Esophagus (tissue), 2 donors: Measurements from ENCODE around the gene GUCY1A2. TPM values are rescaled to one million over a fixed set of nuclear protein-coding genes. Genes with fewer than 3 reads are reported as not detected.

Experiments used
- H3K27ac ChIP-seq, 2 donors: one replicate each; pipeline ENCODE4 v1.5.1; 2013; ENCODE audit warnings: low read depth in 2 of 2, mild to moderate bottlenecking in 2 of 2, inconsistent platforms in 1 of 2, low read length in 1 of 2, moderate library complexity in 1 of 2
- H3K27me3 ChIP-seq, 2 donors: one replicate each; pipeline ENCODE4 v1.6.1; 2013; ENCODE audit warnings: low read length in 2 of 2, control low read depth in 1 of 2, mild to moderate bottlenecking in 1 of 2; ENCODE audit not compliant: insufficient read depth in 2 of 2, control insufficient read depth in 1 of 2
- H3K36me3 ChIP-seq, 2 donors: one replicate each; pipeline ENCODE4 v1.6.1; 2013; ENCODE audit warnings: low read length in 1 of 2; ENCODE audit not compliant: control insufficient read depth in 2 of 2, insufficient read depth in 2 of 2
- H3K4me1 ChIP-seq, 2 donors: one replicate each; pipeline ENCODE4 v1.6.1; 2013; ENCODE audit warnings: low read length in 1 of 2; ENCODE audit not compliant: control insufficient read depth in 2 of 2, insufficient read depth in 2 of 2
- H3K4me3 ChIP-seq, 2 donors: one replicate each; pipeline ENCODE4 v1.5.1; 2013; ENCODE audit warnings: low read length in 2 of 2, mild to moderate bottlenecking in 2 of 2, low read depth in 1 of 2, moderate library complexity in 1 of 2
- H3K9me3 ChIP-seq, 2 donors: one replicate each; pipeline ENCODE4 v1.6.1; 2013; ENCODE audit warnings: mild to moderate bottlenecking in 2 of 2, low read depth in 1 of 2, low read length in 1 of 2, moderate library complexity in 1 of 2; ENCODE audit not compliant: control insufficient read depth in 2 of 2, insufficient read depth in 1 of 2
- WGBS, 2 donors: extraction: QIAGEN DNeasy Blood & Tissue Kit; methylation state at CpG; one replicate each; pipeline ENCODE4 v1.1.7; 2013; 5-methylcytosine and 5-hydroxymethylcytosine counted together
- polyA plus RNA-seq, 2 donors: library from polyadenylated mRNA; stranded (reverse); fragments of 200-250 nt; gene quantifications; one replicate each; pipeline ENCODE4 v1.2.3, GENCODE V29; 2013
- donor health status: healthy with polysubstance abuse.
- donor health status: Bipolar disorder and iron deficiency.

GUCY1A2 gene
- polyA plus RNA-seq, 2 donors: 0.04 to 0.07 TPM

DNA sequence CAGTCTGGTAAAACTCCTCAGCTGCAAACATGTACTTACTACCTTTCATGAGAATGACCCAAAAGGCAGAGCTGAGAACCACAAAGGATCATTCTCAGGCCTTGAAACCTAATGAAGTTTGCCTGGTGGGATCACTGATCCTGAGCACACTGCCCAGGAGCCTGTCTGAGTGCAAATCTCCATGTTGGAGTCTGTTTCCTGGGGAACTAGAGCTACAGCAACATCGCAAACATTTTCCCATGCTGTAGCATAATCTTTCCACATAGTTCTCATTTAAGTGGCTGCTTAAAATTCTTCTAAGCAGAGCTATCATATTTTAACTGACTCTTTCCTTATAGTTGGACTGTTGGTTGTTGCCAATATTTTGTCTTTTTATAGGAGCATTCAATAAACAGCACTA lies 58.5 kb downstream of the GUCY1A2 start:
- no peaks in the 10 kb centered on the region for H3K9me3 ChIP-seq
- no peaks in the 10 kb centered on the region for H3K27me3 ChIP-seq
- no peaks in the 10 kb centered on the region for H3K36me3 ChIP-seq
- H3K4me1 ChIP-seq: no peaks in the 10 kb centered on the region
- H3K27ac ChIP-seq: no peak overlapping the region
- WGBS, 2 donors: 73 to 79% methylated on average over 1 of the region's 1 CpG
- H3K4me3 ChIP-seq: no peak overlapping the region

DNA sequence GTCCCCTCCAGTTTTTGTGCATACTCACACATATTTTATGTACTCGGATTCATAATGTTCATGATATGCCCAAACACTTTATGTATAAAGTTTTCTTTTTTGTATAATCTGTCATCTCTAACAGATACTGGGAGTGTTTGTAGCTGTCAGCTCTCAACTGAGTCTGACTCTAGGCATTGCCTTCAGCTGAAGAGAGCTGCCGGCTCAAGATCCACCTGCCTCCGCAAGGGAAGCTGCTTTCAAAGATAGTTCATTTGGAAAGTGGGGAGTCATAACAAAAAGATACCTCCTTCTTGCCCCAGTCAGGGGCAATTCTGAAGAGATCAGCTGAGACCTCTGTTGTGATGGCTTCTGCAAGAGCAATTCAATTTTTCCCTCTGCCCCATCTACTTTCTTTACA lies 58.9 kb downstream of the GUCY1A2 start:
- H3K36me3 ChIP-seq: no peaks in the 10 kb centered on the region
- no peaks in the 10 kb centered on the region for H3K9me3 ChIP-seq
- H3K27me3 ChIP-seq: no peaks in the 10 kb centered on the region
- H3K4me1 ChIP-seq: no peaks in the 10 kb centered on the region
- WGBS, 2 donors: 86 to 87% methylated on average over 3 of the region's 3 CpGs
- H3K4me3 ChIP-seq: no peak overlapping the region
- no peak overlapping the region for H3K27ac ChIP-seq

DNA sequence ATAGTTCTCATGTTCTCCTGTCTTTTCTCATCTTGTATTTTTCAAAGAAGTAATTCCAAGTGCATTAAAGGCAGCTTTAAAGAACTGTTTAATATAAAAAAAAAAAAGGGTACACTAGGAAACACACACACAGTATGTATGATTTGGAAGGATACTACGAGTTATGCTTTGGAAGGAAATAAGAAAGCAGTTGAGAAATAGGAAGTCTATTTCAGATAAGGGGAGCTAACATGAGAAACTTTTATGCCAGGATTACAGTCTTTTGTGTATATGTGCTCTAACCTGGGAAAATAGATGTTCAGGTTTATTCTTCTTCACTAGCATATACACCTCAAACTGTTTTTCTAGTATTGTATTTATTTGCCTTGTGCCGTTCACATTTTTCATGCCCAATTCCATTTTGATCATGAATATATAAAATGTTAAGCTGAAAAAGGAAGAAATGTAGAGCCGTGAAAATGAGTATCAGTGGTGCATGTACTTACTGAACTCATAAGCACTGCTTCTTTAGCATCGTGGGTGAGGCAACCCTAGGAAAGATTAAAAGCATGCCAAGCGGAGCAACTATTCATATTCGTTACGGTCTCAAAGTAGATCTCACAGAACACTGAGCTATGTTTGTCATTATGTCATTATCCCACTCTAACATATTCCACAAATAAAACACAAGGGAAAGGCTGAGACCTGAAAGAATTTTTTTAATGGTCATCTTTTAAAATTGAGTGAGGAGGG lies 59.6 kb downstream of the GUCY1A2 start:
- Histone ChIP-seq H3K36me3 (no peaks in the 10 kb centered on the region), H3K9me3 (no peaks in the 10 kb centered on the region)
- WGBS, 2 donors: 59 to 62% methylated on average over 7 of the region's 7 CpGs

DNA sequence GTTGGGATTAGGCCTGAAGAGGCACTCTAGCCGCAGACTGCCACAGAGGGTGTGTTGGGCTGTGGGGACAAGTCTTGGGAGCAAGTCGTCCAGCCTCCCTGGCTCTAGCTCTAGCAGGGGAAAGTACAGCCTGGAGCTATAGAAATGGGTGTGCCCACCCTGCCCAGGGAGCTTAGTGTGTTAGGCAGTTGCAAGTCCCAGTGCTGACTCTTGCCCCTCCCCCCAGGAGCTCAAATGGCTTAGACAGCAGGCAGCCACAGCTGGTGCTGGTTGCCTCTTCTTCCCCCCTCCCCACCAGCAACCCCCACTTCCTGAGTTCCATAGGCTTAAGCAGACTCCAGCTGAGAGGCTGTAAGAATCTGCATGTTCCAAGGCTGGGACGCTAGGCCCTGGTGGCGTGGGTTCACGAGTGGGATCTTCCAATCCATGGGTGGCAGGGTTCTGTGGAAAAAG lies 61.2 kb downstream of the GUCY1A2 start:
- Histone ChIP-seq H3K27me3 (no peaks in the 10 kb centered on the region), H3K4me3 (no peak overlapping the region), H3K9me3 (no peaks in the 10 kb centered on the region), H3K27ac (no peak overlapping the region), H3K36me3 (no peaks in the 10 kb centered on the region), H3K4me1 (no peaks in the 10 kb centered on the region)
- 85 to 93% methylated on average over 5 of the region's 5 CpGs for WGBS, 2 donors

More for the DNA sequence above, 59.6 kb downstream of the GUCY1A2 start:
- Histone ChIP-seq H3K4me1 (no peaks in the 10 kb centered on the region), H3K4me3 (no peak overlapping the region), H3K27me3 (no peaks in the 10 kb centered on the region), H3K27ac (no peak overlapping the region)

DNA sequence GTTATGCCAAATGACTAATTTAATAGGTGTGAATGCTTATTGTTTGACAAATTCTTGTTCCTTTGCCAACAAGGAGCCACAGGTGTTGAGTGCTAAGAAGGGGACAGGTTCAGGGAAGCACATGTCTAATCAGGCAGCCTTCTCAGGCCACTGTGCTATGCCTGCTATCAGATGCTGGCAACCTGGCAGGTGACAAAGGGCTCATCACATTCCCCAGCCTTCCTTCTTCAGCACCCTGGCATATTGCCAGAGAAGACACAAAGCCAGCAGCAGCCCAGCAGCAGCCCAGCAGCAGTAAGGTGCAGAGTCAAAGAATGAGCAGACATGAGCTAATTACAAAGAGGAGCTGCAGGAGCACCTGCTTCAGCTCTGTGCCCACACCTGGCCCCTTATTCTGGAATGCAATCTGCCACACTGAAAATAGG lies 68.2 kb downstream of the GUCY1A2 start:
- Histone ChIP-seq H3K27me3 (no peaks in the 10 kb centered on the region), H3K9me3 (no peaks in the 10 kb centered on the region), H3K4me3 (no peak overlapping the region), H3K36me3 (no peaks in the 10 kb centered on the region), H3K4me1 (no peaks in the 10 kb centered on the region), H3K27ac (no peak overlapping the region)

DNA sequence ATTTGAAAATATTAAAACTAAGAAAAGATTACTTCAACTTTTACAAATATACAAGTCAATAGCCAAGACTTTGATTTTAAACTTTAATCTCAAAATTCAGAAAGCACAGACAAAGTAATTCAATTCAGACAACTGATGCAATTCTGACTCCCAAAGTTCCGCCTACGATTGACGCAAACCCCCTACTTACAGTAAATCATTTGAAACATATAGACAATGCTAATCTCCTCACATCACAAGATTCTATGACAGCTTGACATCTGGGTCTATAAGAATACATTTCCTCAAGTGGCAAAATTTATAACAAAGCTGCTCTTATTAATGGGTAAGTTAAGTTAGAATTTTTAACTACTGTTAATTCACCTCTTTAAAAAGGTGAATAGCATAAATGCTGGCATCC lies 75.2 kb downstream of the GUCY1A2 start:
- Histone ChIP-seq H3K36me3 (no peaks in the 10 kb centered on the region), H3K4me1 (no peaks in the 10 kb centered on the region), H3K9me3 (no peaks in the 10 kb centered on the region), H3K4me3 (no peak overlapping the region), H3K27ac (no peak overlapping the region), H3K27me3 (no peaks in the 10 kb centered on the region)
- WGBS, 2 donors: 94 to 96% methylated on average over 3 of the region's 3 CpGs

DNA sequence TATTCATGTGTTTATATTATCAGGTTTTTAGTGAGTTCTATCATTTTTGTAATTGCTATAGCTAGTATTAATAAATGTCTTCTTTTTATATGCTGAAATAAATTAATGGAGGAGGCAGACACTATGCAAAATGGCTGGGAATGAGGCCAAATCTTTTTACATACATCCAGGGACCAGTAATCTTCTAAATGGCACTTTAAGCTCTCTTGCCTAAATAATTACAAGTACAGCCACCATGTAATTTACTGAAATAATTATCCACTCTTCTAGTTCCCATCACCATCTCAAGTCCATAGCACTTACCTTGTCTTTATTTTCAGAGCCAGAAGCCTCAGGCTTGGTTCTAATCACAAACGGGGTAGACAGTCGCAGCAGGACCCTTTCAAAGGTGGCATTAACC lies 79.1 kb downstream of the GUCY1A2 start:
- H3K27ac ChIP-seq: no peak overlapping the region
- H3K36me3 ChIP-seq: no peaks in the 10 kb centered on the region
- no peaks in the 10 kb centered on the region for H3K27me3 ChIP-seq
- H3K4me3 ChIP-seq: no peak overlapping the region
- 81 to 89% methylated on average over 2 of the region's 2 CpGs for WGBS, 2 donors
- no peaks in the 10 kb centered on the region for H3K4me1 ChIP-seq
- H3K9me3 ChIP-seq: no peaks in the 10 kb centered on the region

DNA sequence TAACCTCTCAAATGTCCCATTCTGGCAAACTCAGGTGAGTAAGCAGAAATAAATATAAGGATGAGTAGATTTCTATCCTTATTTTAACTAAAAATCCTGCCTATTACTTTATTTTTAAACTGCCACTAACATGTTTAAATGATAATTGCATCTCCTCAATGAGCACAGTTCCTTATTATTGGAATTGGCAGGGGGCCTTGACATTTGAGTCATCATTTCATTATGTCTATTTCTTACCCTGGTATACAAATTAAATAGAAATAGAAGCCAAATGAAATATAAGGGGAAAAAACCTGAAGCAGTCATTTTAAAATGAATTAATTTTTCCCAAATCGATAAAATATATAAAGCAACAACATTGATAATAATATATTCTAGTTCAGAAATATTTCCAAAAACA lies 81.2 kb downstream of the GUCY1A2 start:
- Histone ChIP-seq H3K4me3 (no peak overlapping the region), H3K9me3 (no peaks in the 10 kb centered on the region)
- WGBS, 2 donors: 91 to 93% methylated on average over 1 of the region's 1 CpG

DNA sequence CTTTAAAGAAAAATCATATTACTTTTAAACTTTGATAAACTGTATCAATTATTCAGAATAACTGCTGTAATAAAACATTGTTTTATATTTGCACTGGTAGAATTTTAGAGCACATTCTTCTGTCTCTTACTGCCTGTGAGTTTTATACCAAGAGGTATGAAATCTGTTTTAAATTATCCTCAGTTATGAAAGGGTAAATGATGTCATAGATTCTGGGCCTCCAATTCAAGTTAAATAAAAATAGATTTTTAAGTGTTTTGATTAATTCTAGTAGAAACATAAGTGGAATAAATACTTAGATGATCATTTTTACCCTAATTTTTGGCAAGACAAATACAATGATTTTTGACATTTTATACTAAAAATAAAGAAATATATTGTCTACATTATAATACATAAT lies 93.0 kb downstream of the GUCY1A2 start:
- Histone ChIP-seq H3K27me3 (no peaks in the 10 kb centered on the region), H3K27ac (no peak overlapping the region), H3K4me1 (no peaks in the 10 kb centered on the region), H3K36me3 (no peaks in the 10 kb centered on the region), H3K9me3 (no peaks in the 10 kb centered on the region), H3K4me3 (no peak overlapping the region)

More for the DNA sequence above, 81.2 kb downstream of the GUCY1A2 start:
- Histone ChIP-seq H3K27ac (no peak overlapping the region), H3K36me3 (no peaks in the 10 kb centered on the region), H3K27me3 (no peaks in the 10 kb centered on the region), H3K4me1 (no peaks in the 10 kb centered on the region)

DNA sequence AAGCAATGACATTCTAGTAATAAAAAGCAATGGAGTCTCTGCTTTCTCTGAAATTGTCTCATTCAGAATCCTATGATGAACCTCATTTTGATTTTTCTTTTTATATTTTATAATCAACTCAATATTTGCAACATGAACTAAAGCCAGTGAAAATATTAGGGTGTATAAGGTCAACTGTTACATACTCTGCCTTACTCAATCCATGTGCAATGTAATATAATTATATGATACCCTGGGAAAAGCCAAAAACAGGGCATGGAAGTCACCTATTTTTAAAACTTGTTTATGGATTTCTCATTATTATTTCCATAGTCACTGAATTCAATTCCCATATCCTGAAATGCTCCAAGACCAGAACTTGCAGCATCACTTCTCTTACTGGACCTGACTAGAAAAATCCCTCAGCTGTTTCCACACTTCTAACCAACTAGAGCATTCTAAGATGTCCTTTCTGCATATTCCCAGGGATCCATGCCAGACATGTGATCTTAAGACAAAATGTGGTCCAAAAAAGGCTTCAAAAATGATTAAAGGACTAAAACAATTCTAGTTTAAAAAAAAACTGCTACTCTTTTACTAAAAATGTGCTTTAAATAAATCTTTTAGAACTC lies 97.3 kb downstream of the GUCY1A2 start:
- Histone ChIP-seq H3K27ac (no peak overlapping the region), H3K27me3 (no peaks in the 10 kb centered on the region), H3K9me3 (no peaks in the 10 kb centered on the region), H3K4me3 (no peak overlapping the region), H3K36me3 (no peaks in the 10 kb centered on the region), H3K4me1 (no peaks in the 10 kb centered on the region)
